HepG2 (cell line): ENCODE measurements around the gene SULT1C4.

ENCODE experiments used
- ATM ChIP-seq: fragments of 450-650 bp; IDR thresholded peaks from 2 replicates; pipeline ENCODE4 v1.7.1; 2017; ENCODE audit warnings: mild to moderate bottlenecking, borderline replicate concordance
- CTCF ChIP-seq: sonication (generic); formaldehyde crosslinking; IDR thresholded peaks from 2 replicates; pipeline ENCODE4 v1.5.0; 2020; ENCODE audit warnings: mild to moderate bottlenecking, missing genetic modification reagents, moderate library complexity
- ELF3 ChIP-seq: IDR thresholded peaks from 2 replicates; pipeline ENCODE4 v1.6.1; 2016; ENCODE audit warnings: missing genetic modification reagents, missing compliant biosample characterization
- GATA4 ChIP-seq: sonication (generic); IDR thresholded peaks from 2 replicates; pipeline ENCODE4 v1.6.1; 2016; ENCODE audit warnings: antibody characterized with exemption, low read depth, borderline replicate concordance
- KDM1A ChIP-seq: IDR thresholded peaks from 2 replicates; pipeline ENCODE4 v1.6.1; 2016; ENCODE audit warnings: missing compliant biosample characterization
- MLLT10 ChIP-seq: sonication (generic); formaldehyde crosslinking; IDR thresholded peaks from 2 replicates; pipeline ENCODE4 v1.4.0; 2020; ENCODE audit warnings: missing genetic modification reagents
- NFE2L1 ChIP-seq: sonication (generic); formaldehyde crosslinking; IDR thresholded peaks from 2 replicates; pipeline ENCODE4 v1.4.0; 2020; ENCODE audit warnings: missing genetic modification reagents, mild to moderate bottlenecking, borderline replicate concordance
- NONO ChIP-seq, 2 experiments: fragments of 450-650 bp in 1 of 2; sonication (generic) in 1 of 2; formaldehyde crosslinking in 1 of 2; IDR thresholded peaks in 1 of 2; conservative IDR thresholded peaks in 1 of 2; 2 replicates each; pipeline versions ENCODE4 v1.6.1 to v1.8.0; 2017 to 2022; ENCODE audit warnings: mild to moderate bottlenecking in 1 of 2, missing genetic modification reagents in 1 of 2, moderate library complexity in 1 of 2
- NPAS2 ChIP-seq: sonication (generic); formaldehyde crosslinking; IDR thresholded peaks from 2 replicates; pipeline ENCODE4 v1.8.0; 2022; ENCODE audit warnings: mild to moderate bottlenecking, missing genetic modification reagents, borderline replicate concordance
- RFX5 ChIP-seq: IDR thresholded peaks from 2 replicates; pipeline ENCODE4 v1.6.1; 2011; ENCODE audit warnings: low read depth, low read length, improper control_type of control experiment
- TP53 ChIP-seq: sonication (generic); formaldehyde crosslinking; conservative IDR thresholded peaks from 2 replicates; pipeline ENCODE4 v1.4.0; 2020; ENCODE audit warnings: missing genetic modification reagents
- ZBTB33 ChIP-seq: sonication (generic); formaldehyde crosslinking; IDR thresholded peaks from 2 replicates; pipeline ENCODE4 v1.4.0; 2020; ENCODE audit warnings: missing genetic modification reagents
- TF ChIP-seq, protein P1 (sequence below): sonication (generic); formaldehyde crosslinking; IDR thresholded peaks from 2 replicates; pipeline ENCODE4 v1.8.0; 2022; ENCODE audit warnings: missing genetic modification reagents, mild to moderate bottlenecking, moderate library complexity, borderline replicate concordance

DNA sequence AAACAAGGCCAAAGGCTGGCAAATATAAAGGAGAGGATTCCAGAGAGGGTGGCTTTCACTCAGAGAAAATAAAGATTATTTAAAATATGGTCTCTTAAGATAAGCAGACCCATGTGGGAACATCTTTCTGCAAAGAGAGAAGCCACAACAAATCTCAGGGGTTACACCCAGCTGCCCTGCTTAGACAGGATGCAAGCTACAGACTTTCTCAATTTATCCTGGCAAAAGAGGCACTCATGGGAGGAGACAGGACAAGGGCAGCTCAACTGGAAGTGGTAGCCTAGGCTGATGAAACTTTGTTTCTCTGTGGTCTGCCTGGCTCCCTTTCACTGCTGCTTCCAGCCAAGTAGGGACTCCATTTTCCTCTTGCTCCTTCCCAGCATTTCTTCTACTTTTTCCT, 25.9 kb upstream of the SULT1C4 start:
- TF ChIP-seq ATM (no peak), RFX5 (no peak), NONO (IDR thresholded peaks at IDR 0.05) (no peak), NONO (CRISPR knock-in tag; conservative IDR thresholded peaks at IDR 0.05) (no peak), ZBTB33 (CRISPR knock-in tag) (no peak), CTCF (CRISPR knock-in tag) (no peak), TP53 (CRISPR knock-in tag) (no peak), MLLT10 (no peak), KDM1A (CRISPR knock-in tag) (no peak), ELF3 (CRISPR knock-in tag) (no peak), NPAS2 (CRISPR knock-in tag) (no peak), NFE2L1 (CRISPR knock-in tag) (no peak), GATA4 (no peak)
- TF ChIP-seq, protein P1, sequence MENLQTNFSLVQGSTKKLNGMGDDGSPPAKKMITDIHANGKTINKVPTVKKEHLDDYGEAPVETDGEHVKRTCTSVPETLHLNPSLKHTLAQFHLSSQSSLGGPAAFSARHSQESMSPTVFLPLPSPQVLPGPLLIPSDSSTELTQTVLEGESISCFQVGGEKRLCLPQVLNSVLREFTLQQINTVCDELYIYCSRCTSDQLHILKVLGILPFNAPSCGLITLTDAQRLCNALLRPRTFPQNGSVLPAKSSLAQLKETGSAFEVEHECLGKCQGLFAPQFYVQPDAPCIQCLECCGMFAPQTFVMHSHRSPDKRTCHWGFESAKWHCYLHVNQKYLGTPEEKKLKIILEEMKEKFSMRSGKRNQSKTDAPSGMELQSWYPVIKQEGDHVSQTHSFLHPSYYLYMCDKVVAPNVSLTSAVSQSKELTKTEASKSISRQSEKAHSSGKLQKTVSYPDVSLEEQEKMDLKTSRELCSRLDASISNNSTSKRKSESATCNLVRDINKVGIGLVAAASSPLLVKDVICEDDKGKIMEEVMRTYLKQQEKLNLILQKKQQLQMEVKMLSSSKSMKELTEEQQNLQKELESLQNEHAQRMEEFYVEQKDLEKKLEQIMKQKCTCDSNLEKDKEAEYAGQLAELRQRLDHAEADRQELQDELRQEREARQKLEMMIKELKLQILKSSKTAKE (CRISPR knock-in tag): no peak
